DOHH2 (cell line): ENCODE measurements around the gene OR52H1.

Experiments used
- CTCF ChIP-seq: fragments of 200-600 bp; sonication (generic); IDR thresholded peaks from one replicate; pipeline ENCODE4 v1.5.1; 2014; ENCODE audit warnings: antibody characterized with exemption, mild to moderate bottlenecking, low read depth, low read length; ENCODE audit not compliant: poor library complexity, severe bottlenecking
- EZH2phosphoT487 ChIP-seq: fragments of 200-600 bp; sonication (generic); IDR thresholded peaks from 2 replicates; pipeline ENCODE4 v1.6.1; 2017; ENCODE audit warnings: borderline replicate concordance, mild to moderate bottlenecking, antibody characterized with exemption, low read length, moderate library complexity, mixed read lengths

DNA sequence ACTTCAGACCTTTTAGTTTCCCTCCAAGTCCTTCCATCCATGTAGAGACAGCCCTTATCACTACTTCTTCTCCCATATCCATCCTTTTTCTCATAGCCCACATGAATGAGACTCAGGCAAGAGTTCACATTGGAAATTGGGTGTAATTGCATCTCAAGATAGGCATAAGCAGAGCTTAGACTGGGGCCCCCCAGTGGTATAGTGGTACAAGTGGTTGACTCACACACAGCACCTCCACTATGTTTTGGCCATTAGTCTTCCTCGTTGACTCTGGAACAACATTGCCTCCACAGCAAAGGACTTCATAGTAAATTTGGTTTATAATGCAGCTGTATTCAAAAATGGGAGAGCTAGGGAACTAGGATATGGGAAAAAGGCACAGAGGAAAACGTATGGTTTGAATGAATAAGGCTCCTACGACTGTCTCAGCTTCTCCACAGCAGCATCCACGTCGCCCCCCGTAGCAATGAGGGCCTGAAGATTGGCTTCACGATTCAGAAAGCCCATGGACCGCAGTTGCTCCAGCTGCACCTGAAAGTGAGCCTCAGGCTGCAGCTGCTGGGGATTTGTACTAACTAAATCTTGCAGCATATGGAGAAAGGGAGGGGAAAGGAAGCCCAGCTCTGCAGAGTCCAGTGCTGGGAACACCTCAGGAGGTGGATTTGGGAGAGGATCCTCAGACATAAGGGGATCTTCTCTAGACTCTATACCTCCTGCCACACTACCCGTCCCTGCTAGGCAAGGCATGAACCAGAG is 41.0 kb downstream of the OR52H1 start:
- TF ChIP-seq CTCF: no peak
- TF ChIP-seq EZH2phosphoT487: no peak
